ENCODE data around the gene CHD5. TPM values are rescaled to one million over a fixed set of nuclear protein-coding genes. Genes with fewer than 3 reads are reported as not detected.
"Not testable (repeated sequence)": the region's sequence is repeated elsewhere in the genome, so short reads cannot be mapped to it uniquely, and the experiment has no call there.

The CHD5 gene
- total RNA-seq, 2 donors from 2014 or later, result 0.07 to 2.0 TPM

GRCh38 chr1:6220236-6220635 is 40.1 kb upstream of the CHD5 start:
- Histone ChIP-seq H3K4me3 (no peak overlapping the region), H3K27ac (no peak overlapping the region), H3K27me3 (no peaks in the 10 kb centered on the region), H3K36me3 (peaks cover 40% of the 10 kb centered on the region), H3K9me3 (no peaks in the 10 kb centered on the region), H3K4me1 (peaks cover 0 to 34% of the 10 kb centered on the region in 2 donors)
- no peak for TF ChIP-seq CTCF (IDR thresholded peaks at IDR 0.05)
- no peak for DNase-seq (ENCODE audit: low spot score)

DNA sequence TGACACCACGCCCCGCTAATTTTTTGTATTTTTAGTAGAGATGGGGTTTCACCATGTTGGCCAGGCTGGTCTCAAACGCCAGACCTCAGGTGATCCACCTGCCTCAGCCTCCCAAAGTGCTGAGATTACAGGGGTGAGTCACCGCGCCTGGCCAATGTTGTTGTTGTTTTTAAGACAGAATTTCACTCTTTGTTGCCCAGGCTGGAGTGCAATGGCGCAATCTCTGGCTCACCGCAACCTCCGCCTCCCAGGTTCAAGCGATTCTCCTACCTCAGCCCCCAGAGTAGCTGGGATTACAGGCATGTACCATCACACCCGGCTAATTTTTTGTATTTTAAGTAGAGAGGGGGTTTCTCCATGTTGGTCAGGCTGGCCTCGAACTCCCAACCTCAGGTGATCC is 39.5 kb upstream of the CHD5 start:
- H3K9me3 ChIP-seq; DNase-seq (ENCODE audit: low spot score); H3K27ac ChIP-seq; H3K27me3 ChIP-seq; H3K4me3 ChIP-seq: not testable (repeated sequence)
- peaks cover 35% of the 10 kb centered on the region for H3K36me3 ChIP-seq
- peaks cover 0 to 28% of the 10 kb centered on the region in 2 donors for H3K4me1 ChIP-seq

- peaks cover 24% of the 10 kb centered on the region for H3K36me3 ChIP-seq
- no peak for DNase-seq (ENCODE audit: low spot score)
- TF ChIP-seq CTCF (IDR thresholded peaks at IDR 0.05), result no peak
- H3K4me3 ChIP-seq, result no peak overlapping the region
- H3K4me1 ChIP-seq, result peaks cover 0 to 17% of the 10 kb centered on the region in 2 donors
- H3K27ac ChIP-seq, result no peak overlapping the region
- no peaks in the 10 kb centered on the region for H3K27me3 ChIP-seq
- H3K9me3 ChIP-seq, result no peaks in the 10 kb centered on the region
These were observed 38.4 kb upstream of the CHD5 start for GRCh38 chr1:6218375-6219164.

GRCh38 chr1:6212193-6212959 is 32.3 kb upstream of the CHD5 start:
- peaks cover 28% of the 10 kb centered on the region for H3K36me3 ChIP-seq
- no peak for DNase-seq (ENCODE audit: low spot score)
- no peaks in the 10 kb centered on the region for H3K27me3 ChIP-seq
- peaks cover 0 to 23% of the 10 kb centered on the region in 2 donors for H3K4me1 ChIP-seq
- no peak overlapping the region for H3K27ac ChIP-seq
- no peak overlapping the region for H3K4me3 ChIP-seq
- TF ChIP-seq CTCF (IDR thresholded peaks at IDR 0.05), result no peak
- no peaks in the 10 kb centered on the region for H3K9me3 ChIP-seq

DNA sequence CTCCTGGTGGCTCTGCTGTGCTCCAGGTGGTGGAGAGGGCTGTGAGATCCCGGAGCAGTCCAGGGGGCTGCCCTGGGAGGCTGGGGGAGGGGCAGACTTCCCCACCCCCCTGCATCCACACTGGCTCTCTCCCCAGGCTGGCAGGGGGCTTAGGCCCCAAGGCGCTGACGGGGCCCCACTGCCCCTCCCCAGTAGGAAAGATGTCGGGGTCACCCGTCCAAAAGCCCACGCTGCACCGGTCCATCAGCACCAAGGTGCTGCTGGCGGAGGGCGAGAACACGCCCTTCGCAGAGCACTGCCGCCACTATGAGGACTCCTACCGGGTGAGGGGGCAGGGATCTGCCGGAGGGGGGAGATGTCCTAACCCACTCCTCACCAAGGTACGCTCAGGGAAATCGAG is 31.6 kb upstream of the CHD5 start:
- H3K9me3 ChIP-seq, result no peaks in the 10 kb centered on the region
- no peak for DNase-seq (ENCODE audit: low spot score)
- no peak overlapping the region for H3K27ac ChIP-seq
- peaks cover 28% of the 10 kb centered on the region for H3K36me3 ChIP-seq
- no peak for TF ChIP-seq CTCF (IDR thresholded peaks at IDR 0.05)
- no peak overlapping the region for H3K4me3 ChIP-seq
- no peaks in the 10 kb centered on the region for H3K27me3 ChIP-seq
- H3K4me1 ChIP-seq, result peaks cover 0 to 29% of the 10 kb centered on the region in 2 donors

- no peak for DNase-seq (ENCODE audit: low spot score)
- no peaks in the 10 kb centered on the region for H3K27me3 ChIP-seq
- TF ChIP-seq CTCF (IDR thresholded peaks at IDR 0.05), result no peak
- H3K4me3 ChIP-seq, result no peak overlapping the region
- H3K27ac ChIP-seq, result no peak overlapping the region
- peaks cover 0 to 39% of the 10 kb centered on the region in 2 donors for H3K4me1 ChIP-seq
- peaks cover 26% of the 10 kb centered on the region for H3K36me3 ChIP-seq
- no peaks in the 10 kb centered on the region for H3K9me3 ChIP-seq
These were observed 30.7 kb upstream of the CHD5 start for GRCh38 chr1:6210591-6211355.

Measured in right atrium auricular region (tissue), 2 donors.